Fibroblast of mammary gland (primary cell): ENCODE measurements around the gene SORCS1.

Experiments
- DNase-seq: peaks from one replicate; pipeline ENCODE4 v3.0.0-alpha.2; 2010; ENCODE audit warnings: low read depth
- H3K4me3 ChIP-seq: 2 replicates; pipeline ENCODE4 v1.5.1; 2011; ENCODE audit warnings: low read depth, mild to moderate bottlenecking, low read length, moderate library complexity; ENCODE audit not compliant: control insufficient read depth
- CTCF ChIP-seq: conservative IDR thresholded peaks from 2 replicates; pipeline ENCODE4 v1.5.1; 2011; ENCODE audit warnings: low read depth, low read length, inconsistent platforms; ENCODE audit not compliant: control insufficient read depth, insufficient read depth

The SORCS1 gene

GRCh38 chr10:106765928-106766327 is 398.6 kb downstream of the SORCS1 start:
- no peak for DNase-seq

GRCh38 chr10:106765241-106765754 is 399.2 kb downstream of the SORCS1 start:
- H3K4me3 ChIP-seq = no peak overlapping the region
- no peak for TF ChIP-seq CTCF
- no peak for DNase-seq

More at GRCh38 chr10:106765928-106766327, 398.6 kb downstream of the SORCS1 start:
- H3K4me3 ChIP-seq = no peak overlapping the region
- TF ChIP-seq CTCF = no peak

- no peak for TF ChIP-seq CTCF
- no peak for DNase-seq
- H3K4me3 ChIP-seq = no peak overlapping the region
Observed at GRCh38 chr10:106764360-106764759, 400.1 kb downstream of the SORCS1 start.

GRCh38 chr10:106761906-106762305 is 402.6 kb downstream of the SORCS1 start:
- no peak for DNase-seq
- no peak for TF ChIP-seq CTCF
- no peak overlapping the region for H3K4me3 ChIP-seq

GRCh38 chr10:106757521-106757920 is 407.0 kb downstream of the SORCS1 start:
- TF ChIP-seq CTCF = no peak
- H3K4me3 ChIP-seq = no peak overlapping the region
- DNase-seq = no peak

GRCh38 chr10:106751091-106751490 is 413.4 kb downstream of the SORCS1 start:
- no peak overlapping the region for H3K4me3 ChIP-seq
- no peak for DNase-seq
- TF ChIP-seq CTCF = no peak

GRCh38 chr10:106746868-106747267 is 417.6 kb downstream of the SORCS1 start:
- no peak for TF ChIP-seq CTCF
- no peak overlapping the region for H3K4me3 ChIP-seq
- DNase-seq = no peak
